Fibroblast of pulmonary artery (primary cell): ENCODE measurements around the gene PYGO2.

Experiments used
- DNase-seq: peaks from one replicate; pipeline ENCODE4 v3.0.0-alpha.2; 2010; ENCODE audit warnings: low read depth
- H3K4me3 ChIP-seq: replicated peaks from 2 replicates; pipeline ENCODE4 v1.5.1; 2011; ENCODE audit warnings: low read depth, mild to moderate bottlenecking, control low read depth, low read length, moderate library complexity
- CTCF ChIP-seq: IDR thresholded peaks from 2 replicates; pipeline ENCODE4 v1.5.1; 2011; ENCODE audit warnings: mild to moderate bottlenecking, control low read depth, low read length, inconsistent platforms; ENCODE audit errors: missing control alignments

Gene PYGO2

GRCh38 chr1:154952664-154953063 lies 8.9 kb downstream of the PYGO2 start:
- no peak overlapping the region for H3K4me3 ChIP-seq
- DNase-seq, result no peak
- no peak for TF ChIP-seq CTCF

GRCh38 chr1:154951901-154952657 lies 9.5 kb downstream of the PYGO2 start:
- no peak overlapping the region for H3K4me3 ChIP-seq
- TF ChIP-seq CTCF, result no peak
- DNase-seq, result no peak

- no peak for TF ChIP-seq CTCF
- DNase-seq, result no peak
- no peak overlapping the region for H3K4me3 ChIP-seq
Measured at GRCh38 chr1:154948079-154948478, 13.5 kb downstream of the PYGO2 start.

GRCh38 chr1:154945962-154946850 lies 15.4 kb downstream of the PYGO2 start:
- DNase-seq, result no peak
- no peak for TF ChIP-seq CTCF
- no peak overlapping the region for H3K4me3 ChIP-seq

- no peak for TF ChIP-seq CTCF
- no peak for DNase-seq
- H3K4me3 ChIP-seq, result no peak overlapping the region
Measured at GRCh38 chr1:154945160-154945961, 16.2 kb downstream of the PYGO2 start.

- TF ChIP-seq CTCF, result no peak
- H3K4me3 ChIP-seq, result no peak overlapping the region
- DNase-seq, result no peak
Measured at GRCh38 chr1:154944401-154945159, 17.0 kb downstream of the PYGO2 start.
